Testis (tissue), 2 donors: ENCODE data around the gene DLL3.

Experiments
- CTCF ChIP-seq, 3 experiments: fragments of 450-650 bp in 2 of 3; fragments of 200-600 bp in 1 of 3; sonication (generic) in 1 of 3; IDR thresholded peaks; one replicate each; pipeline ENCODE4 v1.5.1; 2016 to 2019; ENCODE audit warnings: antibody characterized with exemption in 3 of 3, mild to moderate bottlenecking in 2 of 3, moderate library complexity in 1 of 3
- POLR2A ChIP-seq: fragments of 450-650 bp; IDR thresholded peaks from one replicate; pipeline ENCODE4 v1.6.1; 2017; ENCODE audit warnings: antibody characterized with exemption, mild to moderate bottlenecking, moderate library complexity

- TF ChIP-seq POLR2A, result no peak
- TF ChIP-seq CTCF (IDR thresholded peaks at IDR 0.05), result no peak
These were observed 49.5 kb upstream of the DLL3 start for GRCh38 chr19:39449116-39449797.
